ENCODE measurements around the gene EPHB2. TPM values are rescaled to one million over a fixed set of nuclear protein-coding genes. Genes with fewer than 3 reads are reported as not detected.

EPHB2 gene
- total RNA-seq, 5 donors from 2014 or later (not counting 1 experiment from before 2014, with no cell fraction given): 0.06 to 0.20 (median 0.12) TPM; not detected in 2

GRCh38 chr1:22714455-22714854 is 3.8 kb downstream of the EPHB2 start:
- H3K4me1 ChIP-seq (ENCODE audit: control insufficient read depth in 1 of 2, extremely low read depth in 1 of 2, insufficient read depth in 2 of 2, low read length in 2 of 2): peaks cover 0 to 17% of the 10 kb centered on the region in 2 experiments
- no peaks in the 10 kb centered on the region for H3K9me3 ChIP-seq
- DNase-seq (no peak), ATAC-seq (replicated peaks in 1 of 4) (no peak)
- H3K27me3 ChIP-seq (replicated peaks in 1 of 2; ENCODE audit: control insufficient read depth in 2 of 2, extremely low read depth in 1 of 2, insufficient read depth in 2 of 2, low read length in 1 of 2): peaks cover 12 to 52% of the 10 kb centered on the region in 2 experiments
- peaks cover 0 to 16% (median 7%) of the 10 kb centered on the region in 3 donors for H3K4me1 Mint-ChIP-seq
- no peaks in the 10 kb centered on the region for H3K9me3 Mint-ChIP-seq
- H3K27ac ChIP-seq (ENCODE audit: low read length): no peak overlapping the region
- ChIA-PET CTCF (no interaction called here), POLR2A (no interaction called here)
- no peaks in the 10 kb centered on the region for H3K36me3 ChIP-seq (ENCODE audit: control insufficient read depth in 2 of 2, extremely low read depth in 1 of 2, insufficient read depth in 1 of 2, low read length in 1 of 2)
- no peak overlapping the region for H3K4me3 Mint-ChIP-seq
- H3K27ac Mint-ChIP-seq: no peak overlapping the region
- WGBS (ENCODE audit: insufficient coverage): 75% methylated on average over 3 of the region's 3 CpGs
- peaks cover 35 to 48% of the 10 kb centered on the region in 2 donors for H3K27me3 Mint-ChIP-seq
- H3K4me3 ChIP-seq (ENCODE audit: control insufficient read depth in 1 of 2, extremely low read depth in 1 of 2, low read length in 1 of 2): no peak overlapping the region
- no peaks in the 10 kb centered on the region for H3K36me3 Mint-ChIP-seq

GRCh38 chr1:22717037-22717760 is 6.6 kb downstream of the EPHB2 start:
- peaks cover 0 to 2% of the 10 kb centered on the region in 2 experiments for H3K4me1 ChIP-seq (ENCODE audit: control insufficient read depth in 1 of 2, extremely low read depth in 1 of 2, insufficient read depth in 2 of 2, low read length in 2 of 2)
- H3K4me3 Mint-ChIP-seq: no peak overlapping the region
- no peak overlapping the region for H3K27ac Mint-ChIP-seq
- no peaks in the 10 kb centered on the region for H3K36me3 ChIP-seq (ENCODE audit: control insufficient read depth in 2 of 2, extremely low read depth in 1 of 2, insufficient read depth in 1 of 2, low read length in 1 of 2)
- no peak overlapping the region for H3K4me3 ChIP-seq (ENCODE audit: control insufficient read depth in 1 of 2, extremely low read depth in 1 of 2, low read length in 1 of 2)
- ATAC-seq (replicated peaks in 1 of 4): no peak
- ChIA-PET POLR2A (no interaction called here), CTCF (no interaction called here)
- peaks cover 8 to 38% of the 10 kb centered on the region in 2 experiments for H3K27me3 ChIP-seq (replicated peaks in 1 of 2; ENCODE audit: control insufficient read depth in 2 of 2, extremely low read depth in 1 of 2, insufficient read depth in 2 of 2, low read length in 1 of 2)
- no peaks in the 10 kb centered on the region for H3K9me3 Mint-ChIP-seq
- WGBS (ENCODE audit: insufficient coverage): 77% methylated on average over 8 of the region's 11 CpGs
- no peak for DNase-seq
- no peaks in the 10 kb centered on the region for H3K36me3 Mint-ChIP-seq
- H3K27me3 Mint-ChIP-seq: peaks cover 35 to 38% of the 10 kb centered on the region in 2 donors
- no peaks in the 10 kb centered on the region for H3K9me3 ChIP-seq
- H3K27ac ChIP-seq (ENCODE audit: low read length): no peak overlapping the region
- H3K4me1 Mint-ChIP-seq: peaks cover 0 to 6% (median 0%) of the 10 kb centered on the region in 3 donors

GRCh38 chr1:22721122-22721873 is 10.7 kb downstream of the EPHB2 start:
- DNase-seq (no peak), ATAC-seq (replicated peaks in 1 of 4) (no peak)
- ChIA-PET POLR2A (no interaction called here), CTCF (interaction anchor here in 1 of 2 donors (0.7 kb wide), 1 partner anchor 17 kb away, joined by 4 read pairs; no protein-coding TSS in a partner anchor)
- Mint-ChIP-seq H3K27me3 (peaks cover 24 to 27% of the 10 kb centered on the region in 2 donors), H3K4me3 (no peak overlapping the region), H3K9me3 (no peaks in the 10 kb centered on the region), H3K4me1 (no peaks in the 10 kb centered on the region), H3K36me3 (no peaks in the 10 kb centered on the region), H3K27ac (no peak overlapping the region)
- Histone ChIP-seq H3K36me3 (ENCODE audit: control insufficient read depth in 2 of 2, extremely low read depth in 1 of 2, insufficient read depth in 1 of 2, low read length in 1 of 2) (no peaks in the 10 kb centered on the region), H3K4me3 (ENCODE audit: control insufficient read depth in 1 of 2, extremely low read depth in 1 of 2, low read length in 1 of 2) (no peak overlapping the region), H3K27me3 (replicated peaks in 1 of 2; ENCODE audit: control insufficient read depth in 2 of 2, extremely low read depth in 1 of 2, insufficient read depth in 2 of 2, low read length in 1 of 2) (peaks cover 0 to 21% of the 10 kb centered on the region in 2 experiments), H3K9me3 (no peaks in the 10 kb centered on the region), H3K27ac (ENCODE audit: low read length) (no peak overlapping the region), H3K4me1 (ENCODE audit: control insufficient read depth in 1 of 2, extremely low read depth in 1 of 2, insufficient read depth in 2 of 2, low read length in 2 of 2) (no peaks in the 10 kb centered on the region)
- 87% methylated on average over 9 of the region's 10 CpGs for WGBS (ENCODE audit: insufficient coverage)

GRCh38 chr1:22722901-22723550 is 12.4 kb downstream of the EPHB2 start:
- H3K27ac ChIP-seq (ENCODE audit: low read length): no peak overlapping the region
- Mint-ChIP-seq H3K4me1 (no peaks in the 10 kb centered on the region), H3K9me3 (no peaks in the 10 kb centered on the region), H3K27ac (no peak overlapping the region), H3K4me3 (no peak overlapping the region), H3K36me3 (no peaks in the 10 kb centered on the region), H3K27me3 (peaks cover 20 to 27% of the 10 kb centered on the region in 2 donors)
- DNase-seq (no peak), ATAC-seq (replicated peaks in 1 of 4) (no peak)
- no peaks in the 10 kb centered on the region for H3K36me3 ChIP-seq (ENCODE audit: control insufficient read depth in 2 of 2, extremely low read depth in 1 of 2, insufficient read depth in 1 of 2, low read length in 1 of 2)
- H3K9me3 ChIP-seq: no peaks in the 10 kb centered on the region
- WGBS (ENCODE audit: insufficient coverage): 80% methylated on average over 24 of the region's 26 CpGs
- ChIA-PET POLR2A (no interaction called here), CTCF (no interaction called here)
- H3K4me3 ChIP-seq (ENCODE audit: control insufficient read depth in 1 of 2, extremely low read depth in 1 of 2, low read length in 1 of 2): no peak overlapping the region
- no peaks in the 10 kb centered on the region for H3K4me1 ChIP-seq (ENCODE audit: control insufficient read depth in 1 of 2, extremely low read depth in 1 of 2, insufficient read depth in 2 of 2, low read length in 2 of 2)
- peaks cover 0 to 21% of the 10 kb centered on the region in 2 experiments for H3K27me3 ChIP-seq (replicated peaks in 1 of 2; ENCODE audit: control insufficient read depth in 2 of 2, extremely low read depth in 1 of 2, insufficient read depth in 2 of 2, low read length in 1 of 2)

- no CpG with 5 or more reads among the region's 2 CpGs for WGBS (ENCODE audit: insufficient coverage)
- H3K27me3 Mint-ChIP-seq: peaks cover 13 to 21% of the 10 kb centered on the region in 2 donors
- H3K36me3 Mint-ChIP-seq: no peaks in the 10 kb centered on the region
- no peaks in the 10 kb centered on the region for H3K4me1 ChIP-seq (ENCODE audit: control insufficient read depth in 1 of 2, extremely low read depth in 1 of 2, insufficient read depth in 2 of 2, low read length in 2 of 2)
- H3K9me3 Mint-ChIP-seq: no peaks in the 10 kb centered on the region
- POLR2A ChIA-PET: no interaction called here
- CTCF ChIA-PET: no interaction called here
- H3K27ac ChIP-seq (ENCODE audit: low read length): no peak overlapping the region
- no peaks in the 10 kb centered on the region for H3K9me3 ChIP-seq
- no peak overlapping the region for H3K4me3 ChIP-seq (ENCODE audit: control insufficient read depth in 1 of 2, extremely low read depth in 1 of 2, low read length in 1 of 2)
- ATAC-seq (replicated peaks in 1 of 4): no peak
- no peaks in the 10 kb centered on the region for H3K36me3 ChIP-seq (ENCODE audit: control insufficient read depth in 2 of 2, extremely low read depth in 1 of 2, insufficient read depth in 1 of 2, low read length in 1 of 2)
- peaks cover 0 to 20% of the 10 kb centered on the region in 2 experiments for H3K27me3 ChIP-seq (replicated peaks in 1 of 2; ENCODE audit: control insufficient read depth in 2 of 2, extremely low read depth in 1 of 2, insufficient read depth in 2 of 2, low read length in 1 of 2)
- H3K4me3 Mint-ChIP-seq: no peak overlapping the region
- no peak for DNase-seq
- H3K27ac Mint-ChIP-seq: no peak overlapping the region
- no peaks in the 10 kb centered on the region for H3K4me1 Mint-ChIP-seq
Observed at GRCh38 chr1:22727873-22728272, 17.2 kb downstream of the EPHB2 start.

GRCh38 chr1:22728751-22729399 is 18.2 kb downstream of the EPHB2 start:
- ChIA-PET POLR2A (no interaction called here), CTCF (no interaction called here)
- Histone ChIP-seq H3K27ac (ENCODE audit: low read length) (no peak overlapping the region), H3K4me1 (ENCODE audit: control insufficient read depth in 1 of 2, extremely low read depth in 1 of 2, insufficient read depth in 2 of 2, low read length in 2 of 2) (no peaks in the 10 kb centered on the region), H3K9me3 (no peaks in the 10 kb centered on the region), H3K4me3 (ENCODE audit: control insufficient read depth in 1 of 2, extremely low read depth in 1 of 2, low read length in 1 of 2) (no peak overlapping the region), H3K36me3 (ENCODE audit: control insufficient read depth in 2 of 2, extremely low read depth in 1 of 2, insufficient read depth in 1 of 2, low read length in 1 of 2) (no peaks in the 10 kb centered on the region), H3K27me3 (replicated peaks in 1 of 2; ENCODE audit: control insufficient read depth in 2 of 2, extremely low read depth in 1 of 2, insufficient read depth in 2 of 2, low read length in 1 of 2) (peaks cover 0 to 15% of the 10 kb centered on the region in 2 experiments)
- Mint-ChIP-seq H3K4me1 (no peaks in the 10 kb centered on the region), H3K27me3 (peaks cover 12 to 20% of the 10 kb centered on the region in 2 donors), H3K36me3 (no peaks in the 10 kb centered on the region), H3K27ac (no peak overlapping the region), H3K9me3 (no peaks in the 10 kb centered on the region), H3K4me3 (no peak overlapping the region)
- DNase-seq (no peak), ATAC-seq (replicated peaks in 1 of 4) (no peak)
- WGBS (ENCODE audit: insufficient coverage): 83% methylated on average over 13 of the region's 14 CpGs

Measured in T-cell (primary cell).